NCI-H1436 treated with DMSO at 0.1 percent for 48 hours (cell line): ENCODE measurements around the gene CHST11.

Experiments
- DNase-seq: peaks from one replicate; lab custom pipeline; 2025; lab: John Stamatoyannopoulos, UW

Gene CHST11

DNA sequence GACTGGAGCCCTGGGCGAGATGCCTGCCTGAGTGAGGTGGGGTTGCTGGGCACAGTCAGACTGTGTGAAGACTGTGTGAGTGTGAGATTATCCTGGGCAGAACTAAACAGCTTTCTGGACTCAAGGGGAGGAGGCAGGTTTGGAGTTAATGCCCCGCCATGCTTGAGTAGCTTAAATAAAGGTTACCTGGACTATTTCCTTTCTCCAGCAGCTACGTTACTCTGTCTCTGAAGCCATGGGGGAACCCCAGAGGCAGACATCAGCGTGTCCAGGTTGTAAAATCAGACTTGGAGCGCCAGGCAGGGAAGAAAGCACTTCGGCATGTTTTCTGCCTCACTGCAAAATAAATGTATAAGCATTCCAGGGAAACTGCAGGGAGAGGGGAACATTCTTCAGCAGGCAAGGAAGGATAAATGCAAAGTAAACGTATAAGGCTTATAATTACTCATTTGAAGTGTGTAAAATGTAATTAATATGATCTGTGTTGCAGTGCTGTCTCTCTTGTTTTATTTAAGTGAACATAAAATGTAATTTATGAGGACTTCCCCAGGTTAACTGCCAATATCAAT is 129.7 kb downstream of the CHST11 start:
- no peak for DNase-seq

DNA sequence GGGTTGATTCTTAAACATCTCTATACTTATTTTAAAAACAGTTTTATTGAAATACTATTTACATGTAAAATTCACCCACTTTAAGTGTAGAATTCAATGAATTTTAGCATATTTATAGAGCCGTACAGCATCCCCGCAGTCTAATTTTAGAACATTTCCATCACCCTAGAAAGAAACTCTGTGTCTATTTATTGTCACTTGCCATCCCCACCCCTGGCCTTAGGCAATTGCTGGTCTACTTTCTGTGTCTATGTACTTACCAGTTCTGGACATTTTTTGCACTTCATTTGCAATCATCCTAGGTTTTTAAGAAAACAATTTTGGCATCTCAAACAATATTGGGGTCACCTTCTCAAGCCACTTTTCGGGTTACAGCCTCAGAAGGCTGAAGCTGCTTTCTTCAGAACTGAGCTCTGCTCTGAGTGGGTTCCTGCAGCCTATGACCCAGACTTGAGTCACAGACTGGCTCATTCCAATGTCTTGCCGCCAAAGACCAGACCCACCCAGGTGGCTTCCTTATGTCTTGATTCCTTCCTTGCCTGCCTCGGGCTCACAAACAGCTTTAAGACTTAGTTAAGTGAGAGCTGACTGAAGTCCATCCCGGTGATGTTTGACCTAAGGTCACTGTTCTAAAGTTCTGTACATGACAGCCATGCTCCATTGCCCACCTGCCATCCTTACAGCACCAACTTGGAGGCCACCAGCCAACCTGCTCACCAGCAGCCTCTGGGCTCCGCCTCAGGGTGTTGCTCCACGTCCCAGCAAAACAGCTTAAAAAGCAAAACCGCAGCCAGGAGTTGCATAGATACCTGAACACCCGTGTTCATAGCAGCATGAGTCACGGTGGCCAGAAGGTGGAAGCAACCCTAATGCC is 131.5 kb downstream of the CHST11 start:
- no peak for DNase-seq

GRCh38 chr12:104588921-104589590 is 132.3 kb downstream of the CHST11 start:
- DNase-seq, result no peak

DNA sequence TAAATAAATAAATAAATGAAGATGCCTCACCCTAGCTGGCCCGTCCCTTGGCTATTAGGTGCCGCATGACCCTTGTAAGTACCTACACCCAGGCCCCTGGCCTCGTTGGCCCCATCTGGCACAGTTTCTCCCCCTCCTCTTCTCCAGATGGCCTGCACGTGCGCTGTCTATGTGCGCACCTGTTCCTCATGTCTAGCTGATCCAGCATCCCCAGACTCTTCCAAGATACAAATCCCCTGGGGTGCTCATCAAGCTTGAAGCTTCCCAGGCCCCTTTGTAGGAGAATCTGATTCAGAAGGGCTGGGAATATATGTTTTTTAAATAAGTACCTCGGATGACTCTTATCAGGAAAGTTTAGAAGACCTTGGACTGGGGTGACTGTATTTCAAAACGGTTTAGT is 133.3 kb downstream of the CHST11 start:
- no peak for DNase-seq

DNA sequence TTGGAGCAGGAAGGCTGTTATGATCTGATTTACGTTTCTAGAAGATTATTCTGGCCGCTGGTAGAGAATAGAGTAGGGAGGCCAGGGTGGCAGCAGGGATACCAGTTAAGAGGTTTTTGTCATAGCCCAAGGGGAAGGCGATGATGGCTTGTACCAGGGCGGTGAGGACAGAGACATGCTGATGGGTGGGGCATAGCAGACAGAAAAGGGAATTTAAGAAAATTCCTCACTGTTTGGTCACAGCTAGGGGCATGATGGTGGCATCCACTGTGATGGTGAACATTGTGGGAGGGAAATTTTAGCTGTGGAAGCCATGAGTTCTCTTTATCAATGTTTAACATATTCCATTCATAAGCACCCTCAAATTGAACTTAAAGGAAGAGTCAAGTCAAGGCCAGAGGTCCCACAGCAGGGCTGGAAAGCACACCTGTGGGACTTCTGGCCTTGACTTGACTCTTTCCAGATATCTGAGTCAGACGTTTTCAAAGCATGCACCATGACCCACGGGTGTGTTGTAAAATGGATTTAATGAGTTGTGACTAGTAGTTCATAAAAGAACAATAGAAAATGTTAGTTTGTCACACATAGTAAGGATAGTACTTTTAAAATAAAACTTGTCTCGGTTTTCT is 134.6 kb downstream of the CHST11 start:
- no peak for DNase-seq

- DNase-seq, result no peak
These were observed 136.7 kb downstream of the CHST11 start for GRCh38 chr12:104593482-104593881.

DNA sequence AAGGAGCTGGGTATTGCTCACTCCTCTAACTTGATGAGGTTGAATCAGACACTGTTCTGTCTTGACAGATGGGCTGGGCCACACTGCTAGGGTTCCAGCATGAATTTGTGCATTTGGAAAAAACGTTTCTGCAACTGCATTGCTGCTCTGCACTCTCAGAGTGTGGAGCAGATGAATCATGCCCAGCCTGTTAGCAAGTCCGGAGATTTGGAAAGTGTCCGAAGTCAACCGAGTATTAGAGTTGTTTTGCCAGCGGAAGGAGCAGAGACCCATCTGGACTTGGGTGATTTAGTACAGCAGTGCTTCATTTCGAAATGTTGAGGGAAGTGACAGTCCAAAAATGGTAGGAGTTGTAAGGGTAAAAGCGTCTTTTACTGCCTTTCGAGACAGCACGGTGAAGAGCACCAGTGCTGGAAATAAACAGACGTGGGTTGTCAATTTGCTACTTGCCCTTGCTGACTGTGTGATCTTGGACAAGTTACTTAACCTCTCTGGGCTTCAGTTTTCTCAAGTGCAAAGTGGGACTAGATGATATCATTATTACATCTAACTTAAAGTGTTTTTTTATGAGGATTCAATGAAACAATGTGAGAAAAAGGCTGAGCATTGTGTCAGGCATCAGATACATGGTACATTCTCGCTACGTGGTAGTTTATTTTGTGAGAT is 139.5 kb downstream of the CHST11 start:
- DNase-seq, result no peak

DNA sequence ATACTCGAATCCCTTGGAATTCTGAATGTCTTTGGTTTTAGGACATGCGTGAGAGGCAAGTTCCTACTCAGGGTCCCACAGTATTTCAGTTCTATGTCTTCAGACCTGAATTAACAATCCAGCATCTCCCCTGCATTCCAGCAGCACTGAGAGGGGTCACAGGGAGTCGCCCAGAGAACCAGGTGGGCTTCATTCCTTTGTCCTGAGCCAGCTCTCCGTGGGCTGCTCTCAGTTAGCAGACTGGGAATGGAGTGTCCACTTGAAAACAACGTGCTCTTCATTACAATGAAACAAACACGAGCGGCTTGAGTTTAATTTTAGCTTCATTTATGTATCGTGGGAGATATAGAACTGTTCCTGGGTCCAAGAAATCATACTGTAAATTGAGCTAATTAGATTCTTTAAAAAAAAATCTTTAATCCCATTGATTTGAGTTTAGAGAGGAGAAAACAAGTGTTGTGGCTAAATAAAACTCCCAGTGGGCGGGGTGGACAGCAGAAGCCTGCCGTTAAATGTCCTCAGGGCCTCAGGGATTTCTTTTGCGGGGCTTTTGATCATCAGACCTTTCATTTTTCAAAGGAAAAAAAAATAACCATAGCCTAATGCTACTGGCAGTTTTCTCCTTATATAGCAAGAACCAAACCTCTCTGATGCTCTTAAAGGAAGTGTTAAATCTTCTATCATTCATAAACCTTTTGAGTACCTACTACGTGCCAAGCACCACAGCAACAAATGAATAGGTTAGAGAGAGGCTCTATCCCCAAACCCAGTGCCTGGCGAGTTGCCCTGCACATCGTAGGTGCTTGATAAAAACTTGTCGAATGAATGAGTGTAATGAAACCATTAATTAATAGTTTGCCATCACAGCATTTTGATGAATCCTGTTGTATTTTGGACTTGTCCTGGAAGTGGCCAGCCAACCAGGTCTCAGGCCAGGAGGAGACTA is 140.4 kb downstream of the CHST11 start:
- DNase-seq, result no peak

DNA sequence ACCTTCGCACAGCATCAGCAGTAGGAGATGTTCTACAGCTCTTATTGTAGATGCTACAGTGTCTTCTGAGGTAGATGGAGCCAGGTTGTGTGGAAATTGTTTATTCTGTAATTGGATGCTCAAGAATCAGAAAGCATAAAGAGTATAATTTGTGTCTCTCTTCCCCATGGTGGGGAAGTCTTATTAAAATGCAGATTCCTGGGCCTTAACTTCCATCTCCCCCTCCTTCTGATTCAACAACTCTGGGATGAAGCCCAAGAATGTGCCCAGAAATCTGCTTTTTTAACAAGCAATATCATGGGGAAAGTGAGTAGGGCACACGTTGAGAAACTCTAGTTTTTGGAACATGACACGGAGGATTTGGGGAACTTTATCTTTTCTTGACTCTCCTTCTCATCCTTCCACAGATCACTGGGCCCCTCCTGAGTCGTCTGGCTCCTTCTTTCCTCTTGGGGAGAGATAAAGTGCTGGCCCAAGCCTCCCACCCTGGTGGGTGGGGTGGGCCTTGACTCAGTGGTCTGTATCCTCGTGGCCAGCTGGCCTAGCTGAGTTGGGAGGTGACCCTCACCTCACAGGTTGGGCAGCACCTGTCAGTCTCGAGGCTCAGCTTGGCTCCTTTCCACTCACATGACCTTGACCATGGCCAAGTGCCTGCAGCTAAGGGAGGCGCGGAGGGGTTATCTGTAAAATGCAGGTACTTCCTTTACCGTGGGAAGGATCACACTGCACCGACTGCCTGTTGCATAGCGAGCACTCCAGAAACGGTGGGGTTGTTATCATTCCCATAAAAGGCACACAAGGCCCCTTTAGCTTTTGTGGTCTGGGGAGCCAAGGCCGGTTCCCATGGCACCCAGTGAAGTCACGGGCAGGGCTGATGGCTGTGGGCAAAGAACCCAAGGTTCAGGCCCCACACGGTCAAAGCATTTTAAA is 141.9 kb downstream of the CHST11 start:
- no peak for DNase-seq

DNA sequence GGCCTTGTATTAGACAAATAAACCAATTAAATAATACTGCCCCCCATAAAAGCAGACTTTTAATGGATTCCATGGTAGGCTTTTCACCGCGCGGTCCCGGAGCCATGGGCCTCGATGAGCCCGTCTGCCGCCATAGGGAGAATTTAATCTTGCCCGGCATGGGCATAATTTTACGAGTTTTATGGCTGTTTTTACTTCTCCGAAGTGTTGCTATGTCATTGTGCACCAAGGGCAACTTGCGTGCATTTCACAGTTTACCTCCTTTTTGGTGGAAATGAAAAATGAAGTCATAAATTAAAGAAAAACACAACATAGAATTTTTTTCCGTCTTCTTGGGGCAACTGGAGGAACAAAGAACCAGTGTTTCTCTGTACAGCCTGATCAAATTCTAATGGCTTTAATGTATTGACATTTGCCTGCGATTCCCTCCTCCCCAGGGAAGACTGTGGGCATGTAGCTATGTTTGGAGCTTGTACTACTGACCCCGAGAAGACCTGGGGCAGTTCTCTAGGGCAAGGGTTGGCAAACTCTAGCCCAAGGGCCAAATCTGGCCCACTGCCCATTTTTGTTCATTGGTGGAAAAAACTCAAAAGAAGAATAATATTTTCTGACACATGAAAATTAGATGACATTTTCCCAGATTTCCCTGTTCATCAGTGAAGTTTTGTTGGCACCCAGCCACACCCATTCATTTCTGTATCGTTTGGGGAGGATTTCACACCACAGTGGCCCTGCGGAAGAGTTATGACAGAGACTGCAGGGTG is 142.7 kb downstream of the CHST11 start:
- no peak for DNase-seq

GRCh38 chr12:104600036-104600712 is 143.4 kb downstream of the CHST11 start:
- no peak for DNase-seq

GRCh38 chr12:104600790-104601739 is 144.3 kb downstream of the CHST11 start:
- no peak for DNase-seq

- DNase-seq, result no peak
These were observed 145.7 kb downstream of the CHST11 start for GRCh38 chr12:104602406-104602805.

- DNase-seq, result no peak
These were observed 146.1 kb downstream of the CHST11 start for GRCh38 chr12:104602896-104603295.

GRCh38 chr12:104603545-104603973 is 146.8 kb downstream of the CHST11 start:
- DNase-seq, result no peak

GRCh38 chr12:104604070-104604994 is 147.6 kb downstream of the CHST11 start:
- no peak for DNase-seq
